NT2/D1 (cell line): ENCODE data around the gene TTC29.
"Not testable (repeated sequence)": the region's sequence is repeated elsewhere in the genome, so short reads cannot be mapped to it uniquely, and the experiment has no call there.

Experiments used
- DNase-seq: peaks from one replicate; pipeline ENCODE4 v3.0.0-alpha.2; 2011; ENCODE audit warnings: low read depth, low spot score
- H3K27me3 ChIP-seq: 2 replicates; pipeline ENCODE4 v1.6.0; 2011; ENCODE audit warnings: mild to moderate bottlenecking; ENCODE audit not compliant: insufficient read length, insufficient read depth
- H3K36me3 ChIP-seq: 2 replicates; pipeline ENCODE4 v1.6.1; 2011; ENCODE audit warnings: mild to moderate bottlenecking, low read length, mixed read lengths; ENCODE audit not compliant: insufficient read depth, insufficient read length
- H3K4me1 ChIP-seq: 2 replicates; pipeline ENCODE4 v1.5.1; 2011; ENCODE audit not compliant: insufficient read depth, insufficient read length
- H3K4me3 ChIP-seq: 2 replicates; pipeline ENCODE4 v1.5.1; 2011; ENCODE audit warnings: low read depth; ENCODE audit not compliant: insufficient read length
- H3K9ac ChIP-seq: 2 replicates; pipeline ENCODE4 v1.6.0; 2011; ENCODE audit warnings: low read depth; ENCODE audit not compliant: insufficient read length
- H3K9me3 ChIP-seq: 2 replicates; pipeline ENCODE4 v1.5.1; 2011; ENCODE audit warnings: mild to moderate bottlenecking, low read length; ENCODE audit not compliant: insufficient read depth
- SUZ12 ChIP-seq: IDR thresholded peaks from 2 replicates; pipeline ENCODE4 v1.6.1; 2011; ENCODE audit not compliant: insufficient read length, insufficient read depth; ENCODE audit errors: extremely low read depth
- YY1 ChIP-seq: IDR thresholded peaks from 2 replicates; pipeline ENCODE4 v1.6.1; 2011; ENCODE audit not compliant: insufficient read length, insufficient read depth
- ZNF274 ChIP-seq: IDR thresholded peaks from 2 replicates; pipeline ENCODE4 v1.6.1; 2011; ENCODE audit warnings: mild to moderate bottlenecking, low read depth, low read length

Gene TTC29

GRCh38 chr4:146739182-146739581 lies 206.5 kb downstream of the TTC29 start:
- H3K4me1 ChIP-seq = no peaks in the 10 kb centered on the region
- H3K27me3 ChIP-seq = no peaks in the 10 kb centered on the region
- H3K9me3 ChIP-seq = no peaks in the 10 kb centered on the region
- TF ChIP-seq ZNF274 = no peak
- no peak for TF ChIP-seq YY1
- TF ChIP-seq SUZ12 = no peak
- no peak overlapping the region for H3K9ac ChIP-seq
- H3K4me3 ChIP-seq = no peak overlapping the region
- no peak for DNase-seq
- no peaks in the 10 kb centered on the region for H3K36me3 ChIP-seq

DNA sequence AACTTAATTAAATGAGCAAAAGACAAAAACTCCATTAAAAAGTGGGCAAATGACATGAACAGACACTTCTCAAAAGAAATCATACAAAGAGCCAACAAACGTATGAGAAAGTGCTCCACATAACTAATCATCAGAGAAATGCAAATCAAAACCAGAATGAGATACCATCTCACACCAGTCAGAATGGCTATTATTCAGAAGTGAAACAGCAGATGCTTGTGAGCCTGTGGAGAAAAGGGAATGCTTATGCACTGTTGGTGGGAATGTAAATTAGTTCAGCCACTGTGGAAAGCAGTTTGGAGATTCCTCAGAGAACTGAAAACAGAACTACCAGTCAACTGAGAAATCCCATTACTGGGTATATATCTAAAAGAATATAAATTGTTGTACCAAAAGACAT lies 222.1 kb downstream of the TTC29 start:
- H3K36me3 ChIP-seq, DNase-seq, H3K9me3 ChIP-seq, H3K9ac ChIP-seq, H3K4me1 ChIP-seq, H3K4me3 ChIP-seq, H3K27me3 ChIP-seq: not testable (repeated sequence)

DNA sequence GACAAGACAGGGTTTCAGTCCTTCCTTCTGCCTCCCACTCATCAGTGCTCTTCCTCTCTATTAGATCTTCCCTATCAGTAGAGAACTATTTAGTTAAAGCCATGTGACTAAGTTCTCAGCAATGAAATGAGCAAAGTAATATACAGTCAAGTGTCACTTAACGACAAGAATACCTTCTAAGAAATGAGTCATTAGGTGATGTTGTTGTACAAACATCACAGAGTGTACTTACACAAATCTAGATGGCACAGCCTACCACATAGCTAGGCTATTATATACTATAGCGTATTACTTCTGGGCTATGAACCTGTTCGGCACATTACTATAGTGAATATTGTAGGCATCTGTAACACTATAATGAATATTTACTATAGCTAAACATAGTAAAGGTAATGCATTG lies 235.7 kb downstream of the TTC29 start:
- TF ChIP-seq YY1 (no peak), ZNF274 (no peak), SUZ12 (no peak)
- H3K36me3 ChIP-seq = no peaks in the 10 kb centered on the region
- no peak overlapping the region for H3K9ac ChIP-seq
- H3K27me3 ChIP-seq = no peaks in the 10 kb centered on the region
- H3K4me3 ChIP-seq = no peak overlapping the region
- no peaks in the 10 kb centered on the region for H3K9me3 ChIP-seq
- no peaks in the 10 kb centered on the region for H3K4me1 ChIP-seq
- no peak for DNase-seq

DNA sequence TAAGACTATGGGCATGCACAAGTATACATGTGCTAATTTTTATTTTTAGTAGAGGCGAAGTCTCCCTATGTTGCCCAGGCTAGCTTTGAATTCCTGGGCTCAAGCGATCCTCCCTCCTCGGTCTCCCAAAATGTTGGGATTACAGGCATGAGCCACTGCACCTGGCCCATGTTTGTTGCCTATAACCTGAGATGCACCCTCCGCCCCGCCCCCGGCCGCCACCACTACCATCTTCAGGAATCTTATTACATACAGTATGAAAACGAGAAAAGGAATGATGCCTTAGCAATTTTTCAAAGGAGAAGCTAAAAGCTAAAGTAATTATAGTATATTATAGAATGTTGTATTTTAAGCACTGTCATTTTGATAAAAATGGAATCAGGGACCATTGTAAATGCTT lies 245.8 kb downstream of the TTC29 start:
- TF ChIP-seq SUZ12 = no peak
- no peak for TF ChIP-seq ZNF274
- no peak for TF ChIP-seq YY1

DNA sequence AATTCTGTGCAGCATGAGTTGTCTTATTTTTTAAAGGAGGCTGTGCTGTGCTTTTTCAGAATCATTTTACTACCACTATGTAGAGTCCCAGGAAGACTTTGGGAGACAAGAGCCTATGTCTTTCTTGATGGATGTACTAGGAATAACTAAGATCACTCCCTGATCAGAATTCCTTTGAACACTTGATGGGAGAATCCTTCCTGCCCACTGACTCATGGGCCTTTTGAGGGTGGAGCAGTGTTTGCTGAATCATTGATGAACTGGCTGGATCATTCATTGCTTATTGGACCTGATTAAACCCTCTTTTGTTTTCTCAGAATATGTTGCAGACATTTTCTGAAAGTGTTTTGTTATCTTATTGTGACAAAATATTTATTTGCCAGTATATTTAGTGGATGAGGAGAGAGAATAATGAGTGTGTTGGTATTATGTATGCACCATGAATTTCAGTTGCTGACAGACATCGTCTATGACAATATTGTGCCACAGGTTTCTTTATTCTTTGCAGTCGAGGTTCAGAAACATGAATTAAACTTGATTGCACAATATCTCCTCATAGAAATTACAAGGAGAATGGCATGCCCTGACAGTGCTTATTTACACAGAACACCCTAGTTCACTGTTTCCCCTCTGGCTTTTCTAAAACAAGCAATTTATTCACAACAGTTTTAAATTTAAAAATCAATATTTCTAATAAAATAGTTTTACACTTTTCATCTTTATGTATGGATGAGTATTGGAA lies 270.7 kb downstream of the TTC29 start:
- Histone ChIP-seq H3K27me3 (no peaks in the 10 kb centered on the region), H3K9ac (no peak overlapping the region), H3K9me3 (no peaks in the 10 kb centered on the region), H3K4me1 (no peaks in the 10 kb centered on the region), H3K4me3 (no peak overlapping the region), H3K36me3 (no peaks in the 10 kb centered on the region)
- DNase-seq = no peak
- TF ChIP-seq ZNF274 = no peak
- TF ChIP-seq YY1 = no peak
- no peak for TF ChIP-seq SUZ12

More for the DNA sequence above, 245.8 kb downstream of the TTC29 start:
- DNase-seq = no peak
- H3K9ac ChIP-seq = no peak overlapping the region
- H3K36me3 ChIP-seq = no peaks in the 10 kb centered on the region
- no peaks in the 10 kb centered on the region for H3K9me3 ChIP-seq
- H3K27me3 ChIP-seq = no peaks in the 10 kb centered on the region
- H3K4me1 ChIP-seq = no peaks in the 10 kb centered on the region
- no peak overlapping the region for H3K4me3 ChIP-seq

DNA sequence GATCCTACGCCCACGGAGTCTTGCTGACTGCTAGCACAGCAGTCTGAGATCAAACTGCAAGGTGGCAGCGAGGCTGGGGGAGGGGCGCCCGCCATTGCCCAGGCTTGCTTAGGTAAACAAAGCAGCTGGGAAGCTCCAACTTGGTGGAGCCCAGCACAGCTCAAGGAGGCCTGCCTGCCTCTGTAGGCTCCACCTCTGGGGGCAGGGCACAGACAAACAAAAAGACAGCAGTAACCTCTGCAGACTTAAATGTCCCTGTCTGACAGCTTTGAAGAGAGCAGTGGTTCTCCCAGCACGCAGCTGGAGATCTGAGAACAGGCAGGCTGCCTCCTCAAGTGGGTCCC lies 281.7 kb downstream of the TTC29 start:
- not testable (repeated sequence) for H3K36me3 ChIP-seq, H3K9me3 ChIP-seq, H3K4me1 ChIP-seq, H3K4me3 ChIP-seq, DNase-seq, H3K27me3 ChIP-seq, H3K9ac ChIP-seq

DNA sequence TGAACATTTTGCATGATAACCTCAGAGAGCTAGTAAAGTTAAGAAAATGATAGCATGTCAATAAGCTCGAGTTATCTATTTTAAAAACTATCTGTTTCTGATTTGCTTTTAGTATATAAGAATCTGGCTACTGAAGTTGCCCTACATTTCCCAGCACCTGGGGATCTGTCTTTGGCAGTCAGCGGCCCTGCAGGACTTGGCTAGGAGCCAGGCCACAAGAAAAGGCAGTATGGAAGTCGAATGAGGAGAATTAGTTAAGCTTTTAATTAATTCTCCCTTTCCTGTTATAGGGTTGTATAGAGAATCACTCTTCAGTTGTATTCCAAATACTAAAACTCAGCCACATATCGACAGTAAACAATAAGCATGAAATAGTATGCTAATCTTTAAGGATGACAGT lies 284.3 kb downstream of the TTC29 start:
- no peak overlapping the region for H3K4me3 ChIP-seq
- TF ChIP-seq SUZ12 (no peak), ZNF274 (no peak), YY1 (no peak)
- H3K27me3 ChIP-seq = peaks cover 23% of the 10 kb centered on the region
- H3K4me1 ChIP-seq = no peaks in the 10 kb centered on the region
- H3K9me3 ChIP-seq = no peaks in the 10 kb centered on the region
- H3K36me3 ChIP-seq = no peaks in the 10 kb centered on the region
- no peak for DNase-seq
- no peak overlapping the region for H3K9ac ChIP-seq
